Stimulated activated naive CD8-positive, alpha-beta T cell treated with anti-CD3 and anti-CD28 coated beads, Interleukin-15, amount 100 ng/mL, for 72 hours (primary cell): Measurements from ENCODE around the gene PCBD1.

ENCODE experiments used
- ATAC-seq: fragments of 150-1000 bp; cut with Tn5 transposase; 2 replicates; pipeline ENCODE4 v1.10.0; 2021; ENCODE audit warnings: mild to moderate bottlenecking, moderate library complexity
- DNase-seq, 2 donors: peaks; one replicate each; pipeline ENCODE4 v3.0.0; 2021 to 2022
- H3K27ac Mint-ChIP-seq, 2 donors: one replicate each; pipeline ENCODE4 v1.8.0; 2022; ENCODE audit warnings: mild to moderate bottlenecking in 2 of 2, mixed read lengths in 2 of 2, moderate library complexity in 2 of 2
- H3K27me3 Mint-ChIP-seq: one replicate; pipeline ENCODE4 v1.8.0; 2022; ENCODE audit warnings: mixed read lengths
- H3K4me1 Mint-ChIP-seq: one replicate; pipeline ENCODE4 v1.8.0; 2022; ENCODE audit warnings: mild to moderate bottlenecking, mixed read lengths
- H3K4me3 Mint-ChIP-seq, 2 donors: one replicate each; pipeline ENCODE4 v1.8.0; 2022; ENCODE audit warnings: mild to moderate bottlenecking in 2 of 2, mixed read lengths in 2 of 2, moderate library complexity in 1 of 2
- H3K9me3 Mint-ChIP-seq, 2 donors: one replicate each; pipeline ENCODE4 v1.8.0; 2022; ENCODE audit warnings: mixed read lengths in 2 of 2

PCBD1 gene

DNA sequence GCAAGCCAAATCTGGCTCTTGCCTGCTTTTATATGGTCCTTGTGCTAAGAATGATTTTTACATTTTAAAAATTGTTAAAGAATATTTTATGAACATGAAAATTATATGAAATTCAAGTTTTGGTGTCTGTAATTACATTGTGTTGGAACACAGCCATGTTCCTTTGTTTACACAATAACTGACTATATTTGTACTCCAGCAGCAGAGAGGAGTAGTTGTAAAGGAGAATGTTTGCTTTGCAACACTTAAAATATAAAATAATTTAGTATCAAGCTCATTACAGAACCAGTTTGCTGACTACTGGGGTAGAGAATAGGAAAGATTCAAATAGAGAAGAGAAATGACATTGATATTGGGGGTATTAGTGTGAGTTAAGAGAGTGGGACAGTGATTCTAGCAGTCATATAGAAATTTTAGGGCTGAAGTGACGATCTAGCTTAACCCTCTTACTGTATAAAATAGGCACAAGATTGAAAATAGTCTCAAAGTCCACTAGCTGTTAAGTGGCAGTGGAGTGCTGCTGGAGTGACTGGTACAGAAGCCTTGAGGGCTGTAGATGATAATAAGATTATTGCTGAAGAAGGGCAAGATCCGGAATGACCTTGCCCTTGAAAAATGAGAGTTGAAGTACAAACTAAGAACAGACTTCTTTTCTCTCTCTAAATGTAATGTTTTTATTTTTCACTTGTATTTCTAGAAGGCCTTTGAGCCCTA, 44.4 kb downstream of the PCBD1 start:
- no peak for ATAC-seq
- Mint-ChIP-seq H3K27ac (no peak overlapping the region), H3K4me1 (peaks cover 30% of the 10 kb centered on the region), H3K9me3 (no peaks in the 10 kb centered on the region), H3K27me3 (no peaks in the 10 kb centered on the region), H3K4me3 (no peak overlapping the region)
- no peak for DNase-seq

DNA sequence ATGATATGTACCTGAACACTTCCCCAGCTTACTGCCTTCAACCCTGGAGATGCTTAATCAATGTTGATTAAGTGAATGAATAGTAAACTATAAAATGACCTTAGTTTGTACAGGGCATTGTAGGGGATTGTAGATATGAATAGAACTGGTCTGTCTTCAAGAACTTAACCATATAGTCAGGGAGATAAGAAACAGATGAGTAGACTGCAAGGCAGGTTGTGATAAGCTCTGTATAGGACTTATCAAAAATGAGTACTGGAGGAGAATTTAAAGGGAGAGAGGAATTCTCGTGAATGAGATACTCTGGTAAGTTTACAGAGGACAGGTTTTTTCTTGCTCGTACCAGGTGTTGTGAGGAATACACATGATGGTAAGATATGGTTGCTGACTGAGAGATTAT, 45.0 kb downstream of the PCBD1 start:
- peaks cover 28% of the 10 kb centered on the region for H3K4me1 Mint-ChIP-seq
- H3K27me3 Mint-ChIP-seq = no peaks in the 10 kb centered on the region
- no peak overlapping the region for H3K4me3 Mint-ChIP-seq
- no peaks in the 10 kb centered on the region for H3K9me3 Mint-ChIP-seq
- H3K27ac Mint-ChIP-seq = no peak overlapping the region
- DNase-seq (no peak), ATAC-seq (no peak)

DNA sequence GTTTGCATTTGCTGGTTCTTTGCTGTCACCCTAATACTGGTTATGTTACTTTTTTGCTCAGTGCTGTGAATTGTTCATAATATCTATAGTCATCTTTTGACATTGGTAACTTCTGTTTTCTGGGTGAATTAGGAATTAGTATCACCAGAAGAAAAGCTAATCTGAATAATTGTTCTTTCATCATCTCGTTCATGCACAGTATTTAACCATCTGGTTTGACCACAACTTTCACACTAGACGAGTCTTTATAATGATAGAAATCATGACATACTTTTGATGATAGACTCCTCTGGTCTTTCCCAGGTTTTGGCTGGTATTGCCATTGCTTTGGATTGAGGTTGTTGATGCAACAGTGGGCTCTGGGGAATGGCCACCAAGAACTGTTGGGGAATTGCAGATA, 47.5 kb downstream of the PCBD1 start:
- no peak overlapping the region for H3K27ac Mint-ChIP-seq
- H3K4me1 Mint-ChIP-seq = peaks cover 23% of the 10 kb centered on the region
- no peaks in the 10 kb centered on the region for H3K27me3 Mint-ChIP-seq
- no peak for DNase-seq
- peak; percentile 85 for ATAC-seq
- H3K4me3 Mint-ChIP-seq = no peak overlapping the region
- no peaks in the 10 kb centered on the region for H3K9me3 Mint-ChIP-seq

DNA sequence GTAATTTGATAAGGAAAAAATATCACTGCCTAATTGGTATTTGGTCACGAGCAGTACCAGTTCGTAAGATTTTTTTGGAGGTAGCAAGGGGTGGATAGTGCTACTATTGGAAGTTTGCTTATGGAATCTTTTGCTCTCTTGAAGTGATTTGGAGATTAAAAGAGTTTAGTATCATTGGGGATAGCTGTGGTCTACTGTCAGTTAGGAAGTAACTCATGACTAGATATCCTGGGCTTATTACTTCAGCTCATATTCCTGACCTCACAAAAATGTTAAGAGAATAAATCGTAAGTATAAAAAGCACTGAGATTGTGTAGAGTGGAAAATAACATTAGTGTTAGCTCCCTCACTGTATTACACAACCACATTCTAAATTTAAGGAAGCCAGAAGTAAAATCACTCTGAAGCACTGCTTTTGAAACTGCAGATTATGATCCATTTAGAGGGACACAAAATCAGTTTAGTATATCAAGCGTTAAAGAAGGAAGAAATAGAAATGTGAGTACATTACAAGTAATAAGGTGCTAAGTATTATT, 50.0 kb downstream of the PCBD1 start:
- DNase-seq = no peak
- Mint-ChIP-seq H3K4me1 (peaks cover 39% of the 10 kb centered on the region), H3K27ac (no peak overlapping the region), H3K27me3 (no peaks in the 10 kb centered on the region), H3K4me3 (no peak overlapping the region), H3K9me3 (no peaks in the 10 kb centered on the region)
- no peak for ATAC-seq

DNA sequence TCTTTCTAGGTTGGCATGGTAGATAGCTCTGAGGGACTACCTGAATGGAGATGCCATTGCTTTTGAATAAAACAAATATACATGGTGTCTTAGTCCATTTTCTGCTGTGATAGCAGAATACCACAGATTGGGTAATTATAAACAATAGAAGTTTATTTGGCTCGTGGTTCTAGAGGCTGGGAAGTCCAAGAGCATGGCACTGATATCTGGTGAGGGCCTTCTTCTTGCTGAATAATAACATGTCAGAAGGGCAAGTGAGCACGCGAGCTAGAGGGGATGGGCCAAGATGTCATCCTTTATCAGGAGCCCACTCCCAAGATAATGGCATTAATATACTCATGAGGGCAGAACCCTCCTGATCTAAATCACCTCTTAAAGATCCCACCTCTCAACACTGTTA, 50.7 kb downstream of the PCBD1 start:
- Mint-ChIP-seq H3K4me1 (peaks cover 46% of the 10 kb centered on the region), H3K27ac (no peak overlapping the region), H3K9me3 (no peaks in the 10 kb centered on the region), H3K4me3 (no peak overlapping the region), H3K27me3 (no peaks in the 10 kb centered on the region)
- ATAC-seq (no peak), DNase-seq (no peak)

DNA sequence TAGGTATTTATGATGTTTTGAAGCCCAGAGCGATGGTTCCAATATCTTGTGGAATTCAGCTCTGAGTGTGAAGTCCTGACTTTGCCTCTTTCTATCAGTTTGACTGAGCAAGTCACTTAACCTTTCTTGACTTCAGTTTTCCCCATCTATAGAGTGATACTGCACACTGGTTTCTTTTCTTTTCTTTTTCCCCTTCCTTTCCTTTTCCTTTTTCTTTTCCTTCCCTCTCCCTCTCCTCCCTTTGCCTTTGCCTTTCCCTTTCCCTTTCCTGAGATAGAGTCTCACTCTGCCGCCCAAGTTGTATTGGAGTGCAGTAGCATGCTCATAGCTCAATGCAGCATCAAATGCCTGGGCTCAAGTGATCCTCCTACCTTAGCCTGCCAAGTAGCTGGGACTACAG, 52.0 kb downstream of the PCBD1 start:
- no peak for DNase-seq
- Mint-ChIP-seq H3K27me3 (no peaks in the 10 kb centered on the region), H3K4me1 (peaks cover 44% of the 10 kb centered on the region), H3K9me3 (no peaks in the 10 kb centered on the region), H3K4me3 (no peak overlapping the region), H3K27ac (no peak overlapping the region)
- ATAC-seq = no peak

DNA sequence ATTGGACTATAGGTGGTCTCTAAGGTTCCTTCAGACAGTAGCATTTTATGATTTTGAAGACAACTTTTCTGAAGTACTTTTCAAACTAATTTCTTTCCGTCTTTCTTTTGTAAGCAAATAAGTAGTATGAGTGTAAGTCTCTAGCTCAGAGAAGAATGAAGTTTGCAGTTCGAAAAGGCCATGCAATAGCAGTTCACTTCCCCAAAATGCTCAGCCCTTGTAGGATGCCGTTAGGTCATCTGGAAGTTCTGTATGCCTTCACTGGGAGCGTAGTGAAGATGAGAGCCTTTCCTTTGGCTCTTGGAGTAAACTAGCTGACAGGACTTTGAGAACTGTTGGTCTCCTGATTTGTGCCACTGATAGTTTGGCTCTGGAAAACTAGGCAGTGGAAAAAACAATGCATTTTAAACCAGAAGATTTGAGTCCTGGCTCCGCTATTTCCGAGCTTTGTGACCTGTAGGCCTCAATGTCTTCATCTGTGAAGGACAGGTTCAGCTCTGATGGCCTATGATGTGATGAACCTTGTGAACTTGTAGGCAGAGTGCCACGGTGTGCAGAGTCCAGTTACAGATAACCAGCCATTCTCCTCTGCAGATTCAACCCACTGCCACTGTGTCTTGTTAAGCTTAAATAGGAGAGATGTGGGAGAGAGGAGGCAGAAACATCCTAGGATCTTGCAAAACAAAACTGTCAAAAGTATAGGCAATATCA, 53.8 kb downstream of the PCBD1 start:
- Mint-ChIP-seq H3K27me3 (no peaks in the 10 kb centered on the region), H3K4me1 (peaks cover 35% of the 10 kb centered on the region), H3K9me3 (no peaks in the 10 kb centered on the region), H3K27ac (no peak overlapping the region), H3K4me3 (peak overlapping the region in 1 of 2 donors; percentile 31)
- no peak for DNase-seq
- ATAC-seq = no peak

DNA sequence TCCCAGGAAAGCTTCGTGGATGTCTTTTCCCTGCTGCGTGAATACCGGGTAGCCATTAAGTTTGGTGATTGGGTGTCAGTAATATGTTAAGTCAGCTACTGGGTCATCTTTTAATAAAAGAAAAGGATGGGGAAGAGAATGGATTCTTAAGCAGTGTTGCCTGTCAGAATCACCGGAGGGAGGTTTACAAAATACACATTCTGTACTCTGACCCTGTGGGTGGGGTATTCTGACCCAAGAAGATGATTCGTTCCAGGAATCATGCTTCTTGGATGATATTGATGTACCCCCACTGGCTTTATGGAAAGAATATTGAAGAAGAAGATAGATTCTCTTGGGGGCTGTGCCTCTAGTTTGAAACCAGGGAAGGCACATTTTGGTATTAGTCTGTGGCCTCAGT, 54.3 kb downstream of the PCBD1 start:
- Mint-ChIP-seq H3K4me3 (peak overlapping the region in 1 of 2 donors; percentile 31), H3K27me3 (no peaks in the 10 kb centered on the region), H3K9me3 (no peaks in the 10 kb centered on the region), H3K27ac (peak overlapping the region; percentile 48 to 62), H3K4me1 (peaks cover 39% of the 10 kb centered on the region)
- DNase-seq (no peak), ATAC-seq (no peak)

DNA sequence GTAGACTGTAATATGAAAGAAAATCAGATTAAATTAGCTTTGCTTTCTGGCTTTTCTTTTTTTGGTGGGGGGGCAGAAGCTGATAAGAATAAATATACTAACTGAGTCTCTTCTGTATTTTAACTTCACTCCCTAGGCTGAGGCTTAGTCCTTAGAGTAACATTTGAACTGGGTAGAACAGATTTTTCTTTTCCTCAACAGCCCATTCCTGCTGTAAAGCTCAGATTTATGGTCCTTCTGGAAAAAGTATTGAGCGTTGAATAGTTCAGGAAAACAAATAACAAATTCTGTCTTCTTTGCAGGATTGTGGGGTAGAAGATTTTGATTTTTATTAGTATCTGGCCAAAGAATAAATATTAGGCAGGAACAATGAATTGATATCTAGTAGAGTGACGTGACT, 54.8 kb downstream of the PCBD1 start:
- H3K4me3 Mint-ChIP-seq = peak overlapping the region in 1 of 2 donors; percentile 31
- H3K27me3 Mint-ChIP-seq = no peaks in the 10 kb centered on the region
- ATAC-seq = no peak
- DNase-seq = no peak
- H3K4me1 Mint-ChIP-seq = peaks cover 39% of the 10 kb centered on the region
- peak overlapping the region in 1 of 2 donors; percentile 14 for H3K27ac Mint-ChIP-seq
- H3K9me3 Mint-ChIP-seq = no peaks in the 10 kb centered on the region
